HAP-1 (cell line): ENCODE measurements around the gene BICDL2.

Source experiments
- DNase-seq, 2 experiments: peaks; one replicate each; pipeline ENCODE4 v3.0.0-alpha.2; 2016 to 2020; ENCODE audit warnings: low spot score in 2 of 2
- H3K27me3 ChIP-seq: fragments of 250-450 bp; sonication (Bioruptor Pico); 2 replicates; pipeline ENCODE4 v1.5.1; 2020; ENCODE audit warnings: low read depth, mild to moderate bottlenecking, moderate library complexity
- H3K36me3 ChIP-seq: fragments of 250-450 bp; sonication (Bioruptor Pico); replicated peaks from 2 replicates; pipeline ENCODE4 v1.5.1; 2020; ENCODE audit warnings: mild to moderate bottlenecking
- H3K4me1 ChIP-seq: fragments of 250-450 bp; sonication (Bioruptor Pico); 2 replicates; pipeline ENCODE4 v1.5.1; 2020; ENCODE audit warnings: mild to moderate bottlenecking
- H3K4me3 ChIP-seq: fragments of 250-450 bp; sonication (Bioruptor Pico); 2 replicates; pipeline ENCODE4 v1.5.1; 2020; ENCODE audit warnings: mild to moderate bottlenecking, moderate library complexity
- H3K9me3 ChIP-seq: fragments of 250-450 bp; sonication (Bioruptor Pico); 2 replicates; pipeline ENCODE4 v1.5.1; 2020; ENCODE audit warnings: mild to moderate bottlenecking, moderate library complexity
- in situ Hi-C: fragments of 300-500 bp; cut with MboI; formaldehyde crosslinking; loops from 3 replicates; pipeline ENCODE4 v1.14.3; 2020; ENCODE audit warnings: low sequenced_read_pairs, inconsistent platforms, mixed read lengths

Gene BICDL2

DNA sequence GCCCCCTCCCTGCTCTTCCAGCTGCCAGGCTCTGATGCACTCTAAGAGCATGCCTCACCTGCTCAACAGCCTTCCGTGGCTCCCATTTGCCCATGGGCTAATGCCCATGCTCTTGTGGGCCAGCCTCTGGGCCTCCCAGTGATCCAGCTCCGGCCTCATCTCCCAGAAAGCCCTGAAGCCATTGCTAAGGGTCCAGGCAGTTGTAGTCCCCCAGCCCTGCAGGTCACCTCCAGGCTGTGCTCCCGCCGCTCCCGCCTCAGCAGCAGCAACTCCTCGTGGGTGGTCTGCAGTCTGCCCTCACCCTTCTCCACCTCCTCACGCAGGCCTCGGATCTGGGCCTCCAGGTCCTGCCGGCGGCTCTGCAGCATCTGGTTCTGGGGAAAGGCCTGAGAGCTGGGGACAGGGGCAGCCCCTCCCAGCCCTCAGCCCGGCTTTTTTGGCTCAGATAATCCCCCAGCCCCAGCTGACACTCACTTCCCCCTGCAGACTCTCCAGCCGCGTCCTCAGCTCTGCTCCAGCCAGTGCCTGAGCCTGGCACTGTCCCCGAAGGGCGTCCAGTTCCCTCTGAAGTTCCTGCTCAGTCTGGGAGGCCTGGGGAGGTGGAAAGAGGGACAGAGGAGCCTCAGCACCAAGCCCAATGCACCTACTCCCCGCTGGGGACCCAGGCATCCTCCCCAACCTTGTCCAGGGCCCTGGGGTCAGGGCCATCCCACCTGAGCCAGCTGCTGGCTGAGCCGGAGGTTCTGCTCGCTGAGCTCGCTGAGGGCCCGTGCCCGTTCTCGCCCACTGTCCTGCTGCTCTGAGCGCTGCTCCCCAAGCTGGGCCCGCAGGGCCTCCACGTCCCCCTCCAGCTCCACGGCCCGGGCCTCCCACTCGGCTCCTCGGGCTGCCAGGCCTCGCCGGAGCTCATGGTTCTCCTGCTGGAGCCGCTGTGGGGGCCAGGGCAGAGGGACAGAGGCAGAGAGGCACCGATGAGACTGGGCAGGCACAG is 6.2 kb downstream of the BICDL2 start:
- Histone ChIP-seq H3K4me1 (peaks cover 3% of the 10 kb centered on the region; the same call in 1 of the 2 replicates), H3K36me3 (peaks cover 19% of the 10 kb centered on the region), H3K9me3 (no peaks in the 10 kb centered on the region; the same call in 1 of the 2 replicates), H3K27me3 (peaks cover 59% of the 10 kb centered on the region), H3K4me3 (no peak overlapping the region)
- no peak for DNase-seq
- in situ Hi-C loops = no loop called here

DNA sequence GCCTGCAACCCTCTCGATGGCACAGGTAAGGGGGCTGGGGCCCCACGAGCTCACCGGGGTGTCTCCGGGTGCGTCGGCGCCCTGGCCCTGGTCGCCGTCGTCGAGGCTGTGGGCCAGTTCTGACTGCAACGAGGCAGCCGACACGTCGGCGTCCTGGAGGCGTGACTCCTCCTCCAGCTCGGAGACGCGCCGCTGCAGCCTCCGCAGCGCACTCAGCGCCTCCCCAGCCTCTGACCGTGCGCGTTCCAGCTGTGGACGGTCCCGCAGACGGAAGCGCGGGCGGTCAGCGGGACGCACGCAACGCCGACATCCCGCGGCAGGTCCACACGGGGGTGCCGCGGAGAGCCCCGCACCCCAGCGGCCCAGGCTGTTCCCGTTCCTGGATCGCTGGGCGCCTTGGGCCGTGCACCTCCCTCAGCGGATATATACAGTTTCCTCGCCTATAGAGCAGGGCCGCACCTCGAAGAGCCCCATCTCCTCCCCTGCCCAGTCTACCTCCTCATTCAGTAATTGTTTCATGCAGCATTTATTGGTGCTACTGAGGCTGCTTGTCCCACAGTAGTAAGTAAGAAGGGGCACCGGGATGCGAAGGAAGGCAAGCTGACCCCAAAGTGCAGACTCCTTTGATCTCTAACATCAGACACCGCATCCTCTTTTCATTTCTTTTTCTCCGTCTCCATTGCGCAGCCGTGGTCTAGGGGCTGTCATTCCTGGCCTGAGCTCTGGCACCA is 7.1 kb downstream of the BICDL2 start:
- Histone ChIP-seq H3K4me3 (no peak overlapping the region), H3K9me3 (no peaks in the 10 kb centered on the region; the same call in 1 of the 2 replicates), H3K36me3 (peaks cover 19% of the 10 kb centered on the region), H3K4me1 (peaks cover 3% of the 10 kb centered on the region; the same call in 1 of the 2 replicates), H3K27me3 (peaks cover 52% of the 10 kb centered on the region)
- peak in 1 of 2 experiments; percentile 46 for DNase-seq
- in situ Hi-C loops = no loop called here

DNA sequence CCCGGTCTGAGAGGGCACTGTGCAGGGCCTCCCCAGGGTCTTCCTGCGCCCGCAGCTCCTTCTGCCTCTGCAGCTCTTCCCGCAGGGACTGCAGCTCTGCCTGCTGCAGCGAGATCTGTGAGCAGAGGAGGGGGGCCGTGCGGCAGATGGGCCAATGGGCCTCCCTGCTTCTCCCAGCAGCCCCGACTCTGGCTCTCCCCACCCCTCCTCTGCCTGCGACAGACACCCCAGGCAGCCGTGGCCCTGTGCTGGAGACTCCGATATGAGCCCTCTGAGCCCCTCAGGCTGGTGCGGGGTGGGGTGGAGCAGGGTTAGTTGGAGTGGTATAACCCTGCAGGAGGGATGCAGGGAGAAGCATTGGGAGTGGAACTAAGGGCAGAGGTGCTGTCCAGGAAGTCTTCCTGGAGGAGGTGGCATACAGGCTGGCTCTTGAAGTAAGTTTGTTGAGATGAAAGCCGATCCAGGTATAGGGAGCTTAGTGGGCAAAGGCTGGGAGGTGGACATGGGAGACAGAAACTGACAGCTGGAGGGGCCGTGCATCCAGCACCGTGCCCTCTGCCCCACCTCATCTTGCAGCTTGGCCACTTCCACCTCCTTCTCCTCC is 7.9 kb downstream of the BICDL2 start:
- Histone ChIP-seq H3K27me3 (peaks cover 44% of the 10 kb centered on the region), H3K4me3 (no peak overlapping the region), H3K9me3 (no peaks in the 10 kb centered on the region; the same call in 1 of the 2 replicates), H3K4me1 (peaks cover 3% of the 10 kb centered on the region; the same call in 1 of the 2 replicates), H3K36me3 (peaks cover 19% of the 10 kb centered on the region)
- no peak for DNase-seq
- in situ Hi-C loops = no loop called here

DNA sequence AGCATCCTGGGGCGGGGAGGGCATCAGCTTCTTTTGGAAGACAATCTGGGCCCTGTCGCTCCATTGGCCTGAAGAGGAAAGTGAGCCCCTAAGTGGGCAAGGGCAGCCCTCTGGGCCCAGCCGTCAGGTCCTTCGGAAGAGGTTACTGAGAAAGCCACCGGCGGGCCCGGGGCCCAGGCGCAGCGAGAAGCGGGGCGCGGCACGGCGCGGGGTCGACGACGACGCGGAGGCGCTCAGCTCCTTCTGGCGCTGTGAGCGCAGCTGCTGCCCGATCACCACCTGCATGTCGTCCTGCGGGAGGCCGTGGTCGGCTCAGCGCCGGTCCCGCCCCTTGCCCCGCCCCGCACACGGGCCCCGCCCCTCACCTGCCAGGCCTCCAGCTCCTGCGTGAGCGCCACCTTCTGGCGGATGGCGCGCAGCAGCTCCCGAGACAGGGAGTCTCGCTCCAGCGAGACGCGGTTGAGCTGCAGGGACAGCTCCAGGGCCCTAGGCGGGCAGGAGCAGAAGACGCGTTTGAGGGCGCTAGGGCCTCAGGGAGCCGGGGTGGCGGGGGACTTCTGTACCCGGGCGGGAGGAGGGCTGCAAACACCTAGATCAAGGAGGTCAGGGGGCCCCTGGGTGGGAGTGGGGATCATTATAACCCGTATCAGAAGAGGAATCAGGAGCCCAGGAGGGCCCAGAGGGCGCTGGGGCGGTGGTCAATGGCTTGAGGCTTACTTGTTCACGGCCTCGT is 8.6 kb downstream of the BICDL2 start:
- H3K9me3 ChIP-seq = no peaks in the 10 kb centered on the region; the same call in 1 of the 2 replicates
- H3K27me3 ChIP-seq = peaks cover 37% of the 10 kb centered on the region
- peaks cover 19% of the 10 kb centered on the region for H3K36me3 ChIP-seq
- no peak overlapping the region for H3K4me3 ChIP-seq
- H3K4me1 ChIP-seq = peaks cover 8% of the 10 kb centered on the region
- peak; percentile 77 to 93 for DNase-seq
- in situ Hi-C loops = no loop called here

DNA sequence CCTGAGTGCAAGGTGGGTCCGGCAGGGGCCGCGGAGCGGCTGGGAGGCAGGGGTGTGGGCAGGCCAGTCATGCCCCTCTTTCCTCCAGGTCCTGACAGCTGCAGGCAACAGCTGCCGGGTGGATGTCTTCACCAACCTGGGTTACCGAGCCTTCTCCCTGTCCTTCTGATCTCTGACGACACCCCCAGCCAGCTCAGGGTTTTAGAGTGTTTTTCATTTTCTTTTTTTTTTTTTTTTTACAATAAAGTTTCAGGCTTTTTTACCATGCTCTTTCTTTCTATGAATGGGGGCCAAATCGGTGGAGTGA is 9.3 kb downstream of the BICDL2 start:
- in situ Hi-C loops = no loop called here
- Histone ChIP-seq H3K4me1 (peaks cover 15% of the 10 kb centered on the region), H3K27me3 (peaks cover 30% of the 10 kb centered on the region), H3K9me3 (no peaks in the 10 kb centered on the region; the same call in 1 of the 2 replicates), H3K4me3 (no peak overlapping the region), H3K36me3 (peaks cover 19% of the 10 kb centered on the region)
- DNase-seq = no peak

DNA sequence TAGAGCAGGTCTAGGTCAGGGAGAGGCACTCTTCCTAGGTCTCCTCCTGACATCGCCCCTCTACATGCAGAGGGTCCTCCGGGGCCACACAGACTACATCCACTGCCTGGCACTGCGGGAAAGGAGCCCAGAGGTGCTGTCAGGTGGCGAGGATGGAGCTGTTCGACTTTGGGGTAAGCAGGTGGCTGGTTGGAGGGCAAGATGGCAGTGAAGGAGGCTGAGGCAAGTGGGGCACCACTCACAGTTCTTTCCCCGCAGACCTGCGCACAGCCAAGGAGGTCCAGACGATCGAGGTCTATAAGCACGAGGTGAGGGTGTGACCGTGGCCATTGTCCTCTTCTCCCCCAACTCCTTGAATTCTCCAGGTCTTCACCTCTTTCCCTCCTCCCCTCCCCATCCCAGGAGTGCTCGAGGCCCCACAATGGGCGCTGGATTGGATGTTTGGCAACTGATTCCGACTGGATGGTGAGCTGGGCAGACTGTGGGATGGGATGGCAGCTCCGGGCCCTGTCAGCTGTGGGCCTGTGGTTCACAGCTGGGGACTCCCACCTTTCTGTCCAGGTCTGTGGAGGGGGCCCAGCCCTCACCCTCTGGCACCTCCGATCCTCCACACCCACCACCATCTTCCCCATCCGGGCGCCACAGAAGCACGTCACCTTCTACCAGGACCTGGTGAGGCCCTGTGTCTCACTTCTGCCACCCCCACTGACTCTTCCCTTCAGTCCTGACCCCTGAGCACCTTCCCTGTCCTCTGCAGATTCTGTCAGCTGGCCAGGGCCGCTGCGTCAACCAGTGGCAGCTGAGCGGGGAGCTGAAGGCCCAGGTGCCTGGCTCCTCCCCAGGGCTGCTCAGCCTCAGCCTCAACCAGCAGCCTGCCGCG is 9.9 kb downstream of the BICDL2 start:
- H3K4me3 ChIP-seq = no peak overlapping the region
- peaks cover 24% of the 10 kb centered on the region for H3K27me3 ChIP-seq
- no peaks in the 10 kb centered on the region; the same call in 1 of the 2 replicates for H3K9me3 ChIP-seq
- no peak for DNase-seq
- H3K36me3 ChIP-seq = peaks cover 22% of the 10 kb centered on the region
- in situ Hi-C loops = no loop called here
- H3K4me1 ChIP-seq = peaks cover 21% of the 10 kb centered on the region

DNA sequence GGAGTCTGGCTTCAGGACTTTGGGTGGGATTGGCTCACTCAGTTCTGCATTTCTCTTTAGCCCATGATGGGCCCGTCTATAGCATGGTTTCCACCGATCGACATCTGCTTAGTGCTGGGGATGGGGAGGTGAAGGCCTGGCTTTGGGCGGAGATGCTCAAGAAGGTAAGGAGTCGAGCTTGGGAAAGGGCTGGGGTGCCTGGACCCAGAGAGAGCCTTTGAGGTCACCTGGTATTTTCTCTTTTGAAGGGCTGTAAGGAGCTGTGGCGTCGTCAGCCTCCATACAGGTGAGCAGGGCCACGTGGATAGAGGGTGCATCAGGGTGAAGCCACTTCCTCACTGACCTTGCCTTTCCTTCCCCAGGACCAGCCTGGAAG is 10.8 kb downstream of the BICDL2 start:
- H3K9me3 ChIP-seq = no peaks in the 10 kb centered on the region
- peaks cover 26% of the 10 kb centered on the region for H3K36me3 ChIP-seq
- peaks cover 25% of the 10 kb centered on the region for H3K4me1 ChIP-seq
- in situ Hi-C loops = no loop called here
- DNase-seq = no peak
- H3K27me3 ChIP-seq = peaks cover 23% of the 10 kb centered on the region
- H3K4me3 ChIP-seq = no peak overlapping the region

DNA sequence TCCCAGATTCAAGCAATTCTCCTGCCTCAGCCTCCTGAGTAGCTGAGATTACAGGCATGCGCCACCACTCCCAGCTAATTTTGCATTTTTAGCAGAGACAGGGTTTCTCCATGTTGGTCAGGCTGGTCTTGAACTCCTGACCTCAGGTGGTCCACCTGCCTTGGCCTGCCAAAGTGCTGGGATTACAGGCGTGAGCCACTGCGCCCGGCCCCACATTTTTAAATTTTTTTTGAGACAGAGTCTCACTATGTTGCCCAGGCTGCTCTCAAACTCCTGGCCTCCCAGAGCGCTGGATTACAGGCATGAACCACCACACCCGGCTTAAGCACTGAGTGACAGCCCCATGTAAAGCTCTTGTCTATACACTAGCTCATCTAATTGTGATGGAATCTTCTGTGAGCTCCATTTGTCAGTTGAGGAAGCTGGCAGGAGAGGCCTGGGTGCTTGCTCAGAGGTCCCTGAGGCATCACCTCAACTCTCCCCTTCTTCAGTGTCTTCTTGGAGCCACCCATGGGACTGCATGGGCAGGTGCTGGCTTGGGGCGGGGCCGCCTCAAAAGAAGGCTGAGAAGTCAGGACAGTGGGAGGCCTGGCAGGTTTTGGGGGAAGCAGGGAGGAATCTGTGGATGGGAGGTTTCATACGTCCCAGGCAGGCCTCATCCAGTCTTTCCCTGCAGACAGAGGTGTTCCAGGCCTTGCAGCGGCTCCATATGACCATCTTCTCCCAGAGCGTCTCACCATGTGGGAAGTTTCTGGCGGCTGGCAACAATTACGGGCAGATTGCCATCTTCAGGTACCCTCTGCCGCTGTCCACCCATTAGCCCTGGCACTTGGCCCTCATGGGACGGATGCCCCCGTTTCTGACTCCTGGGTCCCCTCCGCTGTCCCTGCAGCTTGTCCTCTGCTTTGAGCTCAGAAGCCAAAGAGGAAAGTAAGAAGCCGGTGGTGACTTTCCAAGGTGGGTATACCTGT is 11.4 kb downstream of the BICDL2 start:
- Histone ChIP-seq H3K27me3 (peaks cover 18% of the 10 kb centered on the region), H3K9me3 (no peaks in the 10 kb centered on the region), H3K36me3 (peaks cover 26% of the 10 kb centered on the region), H3K4me1 (peaks cover 25% of the 10 kb centered on the region), H3K4me3 (no peak overlapping the region)
- DNase-seq = no peak
- in situ Hi-C loops = no loop called here

DNA sequence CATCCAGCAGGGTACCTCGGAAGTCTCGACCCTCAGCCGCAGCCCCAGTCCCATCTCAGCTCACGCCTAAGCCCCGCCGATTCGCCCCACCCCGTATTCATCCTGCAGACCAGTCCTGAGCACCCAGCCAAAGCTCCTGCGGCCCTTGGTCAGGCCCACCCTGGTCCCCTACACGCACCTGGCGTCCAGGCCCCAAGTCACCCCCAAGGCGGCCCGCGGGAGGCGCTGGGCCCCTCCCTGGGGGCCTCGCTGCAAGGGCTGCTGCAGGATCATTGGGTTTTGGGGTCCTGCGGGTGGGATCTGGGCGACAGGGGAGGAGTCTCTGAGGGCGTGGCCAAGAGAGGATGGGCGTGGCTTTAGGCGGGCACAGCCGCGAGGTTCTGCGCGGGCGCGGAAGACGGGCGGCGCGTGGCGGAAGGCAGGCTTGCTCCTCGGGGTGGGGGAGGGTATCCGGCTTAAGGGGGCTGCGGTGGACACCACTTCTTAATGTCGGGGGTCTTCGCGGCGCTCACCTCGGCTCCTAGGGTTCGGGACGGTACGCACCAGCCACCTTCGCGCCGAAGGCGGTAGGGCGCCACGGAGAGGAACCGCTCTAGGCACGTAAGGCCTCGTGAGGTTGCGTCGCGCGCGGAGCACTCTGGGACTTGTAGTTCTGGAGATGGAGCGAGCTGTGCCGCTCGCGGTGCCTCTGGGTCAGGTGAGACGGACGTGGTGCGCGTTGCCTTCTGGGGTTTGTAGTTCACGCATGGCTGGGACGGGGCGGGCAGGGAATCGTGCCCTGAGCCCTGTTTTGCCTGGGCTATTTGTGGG is 12.9 kb downstream of the BICDL2 start, which contains the start of the genes HCFC1R1 and THOC6:
TSS of gene HCFC1R1 (minus strand) at position 274 of the 810 bp plus-strand sequence. CDS start at position 273, 1 bp downstream.
TSS of gene THOC6 (plus strand) at position 367 of the 810 bp plus-strand sequence. CDS start at position 659, 292 bp downstream.
- in situ Hi-C loops = loop anchor here (5.0 kb wide), 1 partner anchor 52 kb away; no protein-coding TSS in a partner anchor
- peaks cover 25% of the 10 kb centered on the region for H3K4me1 ChIP-seq
- peak; percentile 97 to 98 for DNase-seq
- peak within 1 kb of the TSS; percentile 90 for H3K4me3 ChIP-seq
- H3K36me3 ChIP-seq = peaks cover 26% of the 10 kb centered on the region
- peaks cover 4% of the 10 kb centered on the region for H3K27me3 ChIP-seq
- H3K9me3 ChIP-seq = no peaks in the 10 kb centered on the region

DNA sequence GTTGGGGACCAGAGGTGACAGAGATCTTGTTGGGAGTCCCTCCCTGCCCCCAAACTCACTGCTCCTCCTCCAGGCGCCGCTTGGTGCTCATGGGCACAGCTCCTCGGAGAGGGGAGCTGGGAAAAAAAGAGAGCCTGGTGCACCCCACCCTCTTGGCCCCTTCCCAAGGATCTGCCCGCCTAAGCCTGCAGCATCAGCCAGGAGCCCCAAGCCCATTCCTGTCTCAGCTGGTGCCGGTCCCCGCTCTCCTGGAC is 13.4 kb downstream of the BICDL2 start:
- Histone ChIP-seq H3K4me1 (peaks cover 25% of the 10 kb centered on the region), H3K27me3 (no peaks in the 10 kb centered on the region), H3K36me3 (peaks cover 26% of the 10 kb centered on the region), H3K9me3 (no peaks in the 10 kb centered on the region), H3K4me3 (peak overlapping the region; percentile 90)
- in situ Hi-C loops = loop anchor here (5.0 kb wide), 1 partner anchor 51 kb away; no protein-coding TSS in a partner anchor
- DNase-seq = no peak
